ENCODE data around the gene SMAD3.
A peak's percentile ranks its signal among the peaks of the same experiment; 100 is the strongest.

SMAD3 gene

DNA sequence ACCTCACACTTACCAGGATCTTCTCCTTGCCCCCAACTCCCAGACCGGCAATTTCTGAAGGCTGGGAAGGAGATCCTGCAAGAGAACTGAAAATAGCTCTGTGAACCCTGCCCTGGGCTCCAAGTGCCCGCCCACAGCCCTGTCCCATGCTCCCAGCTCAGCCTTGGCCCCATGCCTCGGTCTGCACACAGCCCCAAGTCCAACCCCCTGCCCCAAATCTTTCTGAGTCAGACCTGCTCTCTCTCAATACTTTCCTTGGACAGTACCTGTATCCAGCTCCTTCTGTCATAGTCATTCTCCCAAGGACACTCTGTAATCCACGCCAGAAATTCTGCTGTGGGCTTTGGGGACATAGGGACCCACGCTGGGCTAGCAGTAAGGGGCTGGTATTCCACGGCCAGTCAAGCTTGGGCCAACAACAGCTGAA, 6.3 kb upstream of the SMAD3 start:
- TF ChIP-seq ZNF274 (IDR thresholded peaks at IDR 0.05; ENCODE audit: low read depth, low read length) (no peak), SUZ12 (IDR thresholded peaks at IDR 0.05; ENCODE audit: extremely low read depth, insufficient read depth, insufficient read length) (no peak)
- no peak overlapping the region for H3K9ac ChIP-seq (ENCODE audit: insufficient read length, low read depth)
- no peak overlapping the region for H3K4me3 ChIP-seq (ENCODE audit: insufficient read length, low read depth)
- no peak for DNase-seq (ENCODE audit: low read depth, low spot score)
- no peaks in the 10 kb centered on the region for H3K36me3 ChIP-seq (ENCODE audit: insufficient read depth, insufficient read length, low read length)
- no peaks in the 10 kb centered on the region for H3K4me1 ChIP-seq (ENCODE audit: insufficient read depth, insufficient read length)
- peaks cover 26% of the 10 kb centered on the region for H3K27me3 ChIP-seq (ENCODE audit: insufficient read depth, insufficient read length)
- H3K9me3 ChIP-seq (ENCODE audit: insufficient read depth, low read length): no peaks in the 10 kb centered on the region

DNA sequence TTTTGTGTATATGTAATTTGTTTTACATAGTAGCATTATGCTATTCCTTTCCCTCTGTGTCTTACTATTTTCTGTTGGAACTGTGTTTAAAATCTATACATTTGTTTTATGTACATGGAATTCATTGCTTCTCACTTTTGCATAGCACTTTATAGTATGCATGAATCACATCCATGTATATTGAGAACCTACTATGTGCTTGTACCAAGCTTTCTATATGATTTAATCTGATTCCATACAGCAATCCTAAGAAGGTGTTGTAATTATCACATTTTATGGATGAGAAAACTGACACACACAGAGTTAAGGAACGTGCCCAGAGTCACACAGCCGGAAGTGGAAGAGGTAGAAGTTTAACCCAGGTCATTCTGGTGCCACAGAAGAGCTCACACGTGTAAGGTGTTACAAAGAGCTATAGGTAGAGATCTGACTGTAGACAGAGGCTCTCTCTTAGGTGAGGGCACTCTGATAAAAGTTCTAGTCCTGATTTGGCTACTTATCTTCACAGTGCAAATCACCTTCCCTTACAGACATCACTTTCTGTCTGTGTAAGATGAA, 3.5 kb upstream of the SMAD3 start:
- Histone ChIP-seq H3K9me3 (ENCODE audit: insufficient read depth, low read length) (no peaks in the 10 kb centered on the region), H3K4me1 (ENCODE audit: insufficient read depth, insufficient read length) (no peaks in the 10 kb centered on the region), H3K4me3 (ENCODE audit: insufficient read length, low read depth) (no peak overlapping the region), H3K9ac (ENCODE audit: insufficient read length, low read depth) (no peak overlapping the region), H3K27me3 (ENCODE audit: insufficient read depth, insufficient read length) (peaks cover 26% of the 10 kb centered on the region), H3K36me3 (ENCODE audit: insufficient read depth, insufficient read length, low read length) (no peaks in the 10 kb centered on the region)
- no peak for DNase-seq (ENCODE audit: low read depth, low spot score)
- TF ChIP-seq ZNF274 (IDR thresholded peaks at IDR 0.05; ENCODE audit: low read depth, low read length) (no peak), SUZ12 (IDR thresholded peaks at IDR 0.05; ENCODE audit: extremely low read depth, insufficient read depth, insufficient read length) (no peak), YY1 (IDR thresholded peaks at IDR 0.05; ENCODE audit: insufficient read depth, insufficient read length) (no peak)

DNA sequence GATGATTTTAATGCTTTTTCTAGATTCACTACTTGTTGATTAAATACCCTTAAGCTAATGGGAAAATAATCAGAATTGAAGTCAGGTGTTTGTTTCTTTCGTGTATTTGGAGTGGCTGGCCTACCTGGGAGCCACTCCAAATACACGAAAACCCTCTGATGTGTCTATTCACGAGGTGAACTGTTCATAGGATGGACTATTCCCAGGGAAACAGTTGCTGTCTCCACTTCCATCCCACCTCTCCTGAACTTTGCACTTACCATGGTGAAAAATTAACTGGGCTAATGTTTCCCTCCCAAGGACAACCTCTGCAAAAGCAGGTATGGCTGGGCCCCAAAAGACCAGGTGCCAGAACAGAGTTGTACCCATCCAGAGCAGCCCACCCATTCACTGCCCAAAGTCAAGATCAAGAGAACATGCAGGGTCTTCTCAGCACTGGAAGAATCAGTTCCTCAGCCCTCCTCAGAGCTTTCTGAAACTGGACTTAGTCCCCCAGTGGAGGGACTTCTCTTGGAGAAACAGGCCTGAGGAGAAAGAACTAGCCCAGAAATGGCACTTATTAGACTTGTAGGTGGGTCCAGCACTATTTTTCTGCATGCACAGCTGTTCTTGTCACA, 2.9 kb upstream of the SMAD3 start:
- Histone ChIP-seq H3K9ac (ENCODE audit: insufficient read length, low read depth) (no peak overlapping the region), H3K27me3 (ENCODE audit: insufficient read depth, insufficient read length) (peaks cover 31% of the 10 kb centered on the region), H3K9me3 (ENCODE audit: insufficient read depth, low read length) (no peaks in the 10 kb centered on the region), H3K36me3 (ENCODE audit: insufficient read depth, insufficient read length, low read length) (no peaks in the 10 kb centered on the region), H3K4me1 (ENCODE audit: insufficient read depth, insufficient read length) (no peaks in the 10 kb centered on the region), H3K4me3 (ENCODE audit: insufficient read length, low read depth) (no peak overlapping the region)
- no peak for DNase-seq (ENCODE audit: low read depth, low spot score)
- TF ChIP-seq ZNF274 (IDR thresholded peaks at IDR 0.05; ENCODE audit: low read depth, low read length): no peak
- TF ChIP-seq SUZ12 (IDR thresholded peaks at IDR 0.05; ENCODE audit: extremely low read depth, insufficient read depth, insufficient read length): no peak
- no peak for TF ChIP-seq YY1 (IDR thresholded peaks at IDR 0.05; ENCODE audit: insufficient read depth, insufficient read length)

DNA sequence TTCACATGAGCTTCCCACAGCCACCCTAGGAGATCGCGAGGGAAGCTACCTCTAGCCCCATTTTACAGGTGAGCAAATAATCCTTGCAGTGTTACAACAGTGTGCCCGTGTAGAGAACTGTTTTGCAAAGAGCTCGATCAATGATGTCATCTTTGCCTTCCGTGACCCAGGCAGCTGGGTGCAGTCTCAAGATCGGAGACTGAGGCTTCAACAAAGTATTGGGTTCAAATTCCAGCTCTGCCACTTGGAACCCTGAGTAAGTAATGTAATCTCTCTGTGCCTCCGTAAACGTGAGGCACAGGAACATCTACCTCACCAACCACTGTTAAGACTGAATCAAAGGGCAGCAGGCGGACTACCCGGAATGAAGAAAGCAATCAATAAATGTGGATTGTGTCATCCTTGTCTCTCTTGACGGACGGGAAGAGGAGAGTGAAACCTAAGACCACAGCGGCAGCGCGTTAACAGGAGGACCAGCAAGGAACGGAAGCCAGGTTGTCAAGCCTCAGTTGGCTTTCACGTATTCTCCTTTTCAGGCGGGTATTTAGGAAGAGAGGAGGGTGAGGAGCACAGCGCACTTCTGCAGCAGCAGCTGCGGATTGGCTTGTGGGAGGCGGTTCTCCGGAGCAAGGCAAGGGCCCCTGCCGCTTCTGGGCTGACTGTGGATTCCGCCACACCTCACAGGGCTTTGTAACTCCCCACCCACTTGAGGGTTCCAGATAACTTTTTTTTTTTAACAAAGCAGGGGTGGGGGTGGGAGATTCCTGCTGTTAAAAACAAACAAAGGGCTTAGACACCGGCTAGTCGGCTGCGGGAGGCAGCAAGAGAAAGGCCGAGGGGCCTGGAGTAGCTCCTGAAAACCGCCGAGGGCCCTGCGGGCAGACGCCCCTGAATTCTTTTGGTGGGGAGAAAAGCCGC, 1.5 kb upstream of the SMAD3 start:
- peaks cover 2% of the 10 kb centered on the region for H3K36me3 ChIP-seq (ENCODE audit: insufficient read depth, insufficient read length, low read length)
- peak; percentile 82 for DNase-seq (ENCODE audit: low read depth, low spot score)
- no peaks in the 10 kb centered on the region for H3K4me1 ChIP-seq (ENCODE audit: insufficient read depth, insufficient read length)
- H3K9ac ChIP-seq (ENCODE audit: insufficient read length, low read depth): peak overlapping the region; percentile 98
- H3K27me3 ChIP-seq (ENCODE audit: insufficient read depth, insufficient read length): peaks cover 36% of the 10 kb centered on the region
- TF ChIP-seq ZNF274 (IDR thresholded peaks at IDR 0.05; ENCODE audit: low read depth, low read length) (no peak), YY1 (IDR thresholded peaks at IDR 0.05; ENCODE audit: insufficient read depth, insufficient read length) (no peak), SUZ12 (IDR thresholded peaks at IDR 0.05; ENCODE audit: extremely low read depth, insufficient read depth, insufficient read length) (no peak)
- no peaks in the 10 kb centered on the region for H3K9me3 ChIP-seq (ENCODE audit: insufficient read depth, low read length)
- peak overlapping the region; percentile 88 for H3K4me3 ChIP-seq (ENCODE audit: insufficient read length, low read depth)

DNA sequence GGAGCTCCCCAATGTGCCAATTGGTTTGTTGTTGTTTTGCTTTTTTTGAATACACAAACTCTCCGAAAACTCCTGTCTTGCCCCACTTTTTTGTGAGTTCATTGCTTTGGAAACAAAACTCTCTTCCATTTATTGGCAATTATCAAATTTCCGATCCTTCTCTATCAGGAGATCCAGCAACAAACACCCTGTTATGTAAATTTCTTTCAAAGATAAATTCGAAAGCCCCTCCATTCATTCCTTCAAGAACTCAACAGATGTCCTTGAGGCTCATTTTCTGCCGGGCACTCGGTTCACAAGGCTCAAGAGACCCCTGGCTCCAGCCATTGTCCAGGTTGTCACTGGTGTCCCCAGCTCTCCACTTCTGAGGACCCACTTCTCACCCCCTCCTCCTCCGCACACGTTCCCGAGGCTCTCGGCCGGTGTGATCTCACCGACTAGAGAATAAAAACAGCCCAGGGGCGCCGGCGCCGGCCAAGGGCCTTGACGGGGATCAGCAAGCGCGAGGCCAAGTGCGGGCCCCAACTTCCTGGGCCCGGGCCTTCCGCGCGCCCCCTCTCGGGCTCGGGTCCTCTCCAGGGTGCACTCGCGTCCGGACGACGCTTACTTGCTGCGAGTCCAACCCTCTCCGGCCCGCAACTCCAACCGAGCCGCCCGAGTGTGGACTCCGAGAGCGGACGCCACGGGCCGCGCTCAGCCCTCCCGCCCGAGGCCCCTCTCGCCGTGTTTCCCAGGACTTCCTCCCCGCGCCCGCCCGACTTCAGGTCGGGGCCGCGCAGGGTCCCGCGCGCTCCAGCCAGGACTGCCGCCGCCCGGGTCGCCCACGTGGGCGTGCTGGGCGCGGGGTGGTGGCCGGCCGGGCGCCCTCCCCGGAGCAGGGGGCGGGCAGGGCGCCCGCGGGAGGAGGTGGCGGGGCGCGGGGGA, 533 bp upstream of the SMAD3 start:
- Histone ChIP-seq H3K9me3 (ENCODE audit: insufficient read depth, low read length) (no peaks in the 10 kb centered on the region), H3K27me3 (ENCODE audit: insufficient read depth, insufficient read length) (peaks cover 36% of the 10 kb centered on the region), H3K4me3 (ENCODE audit: insufficient read length, low read depth) (peak overlapping the region; percentile 88), H3K4me1 (ENCODE audit: insufficient read depth, insufficient read length) (no peaks in the 10 kb centered on the region), H3K9ac (ENCODE audit: insufficient read length, low read depth) (peak overlapping the region; percentile 98), H3K36me3 (ENCODE audit: insufficient read depth, insufficient read length, low read length) (peaks cover 8% of the 10 kb centered on the region)
- DNase-seq (ENCODE audit: low read depth, low spot score): peak; percentile 61
- TF ChIP-seq SUZ12 (IDR thresholded peaks at IDR 0.05; ENCODE audit: extremely low read depth, insufficient read depth, insufficient read length) (no peak), ZNF274 (IDR thresholded peaks at IDR 0.05; ENCODE audit: low read depth, low read length) (no peak), YY1 (IDR thresholded peaks at IDR 0.05; ENCODE audit: insufficient read depth, insufficient read length) (no peak)

DNA sequence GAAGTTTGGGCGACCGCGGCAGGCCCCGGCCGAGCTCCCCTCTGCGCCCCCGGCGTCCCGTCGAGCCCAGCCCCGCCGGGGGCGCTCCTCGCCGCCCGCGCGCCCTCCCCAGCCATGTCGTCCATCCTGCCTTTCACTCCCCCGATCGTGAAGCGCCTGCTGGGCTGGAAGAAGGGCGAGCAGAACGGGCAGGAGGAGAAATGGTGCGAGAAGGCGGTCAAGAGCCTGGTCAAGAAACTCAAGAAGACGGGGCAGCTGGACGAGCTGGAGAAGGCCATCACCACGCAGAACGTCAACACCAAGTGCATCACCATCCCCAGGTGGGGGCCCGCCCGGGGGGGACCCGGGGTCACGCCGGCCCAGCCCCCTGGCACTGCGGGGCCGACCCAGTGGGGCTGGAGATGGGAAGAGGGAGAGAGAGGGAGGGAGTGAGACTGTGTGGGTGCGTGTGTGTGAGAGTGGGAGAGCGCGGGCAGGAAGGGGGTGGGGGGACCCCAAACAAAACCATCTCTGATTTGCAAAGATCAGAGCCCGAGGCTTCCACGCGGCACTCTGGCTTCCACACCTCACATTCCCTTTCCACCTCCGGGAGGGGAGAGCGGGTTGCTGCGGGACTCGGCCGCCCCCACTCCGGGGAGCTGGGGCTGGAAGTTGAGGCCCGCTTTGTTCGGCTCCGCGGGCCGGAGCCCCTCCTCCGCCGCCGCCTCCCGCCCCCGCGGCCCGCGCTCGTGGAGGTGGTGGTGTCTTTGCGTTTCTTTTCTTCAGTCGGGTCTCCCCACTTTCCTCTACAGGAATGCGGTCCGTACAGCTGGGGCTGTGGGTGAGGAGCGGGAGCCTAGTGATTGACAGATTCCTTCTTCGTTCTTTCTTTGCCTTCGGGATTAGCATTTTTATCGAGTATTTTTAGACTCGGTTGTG, 898 bp downstream of the SMAD3 start:
- peaks cover 10% of the 10 kb centered on the region for H3K36me3 ChIP-seq (ENCODE audit: insufficient read depth, insufficient read length, low read length)
- H3K9me3 ChIP-seq (ENCODE audit: insufficient read depth, low read length): no peaks in the 10 kb centered on the region
- DNase-seq (ENCODE audit: low read depth, low spot score): no peak
- TF ChIP-seq YY1 (IDR thresholded peaks at IDR 0.05; ENCODE audit: insufficient read depth, insufficient read length) (no peak), ZNF274 (IDR thresholded peaks at IDR 0.05; ENCODE audit: low read depth, low read length) (no peak), SUZ12 (IDR thresholded peaks at IDR 0.05; ENCODE audit: extremely low read depth, insufficient read depth, insufficient read length) (no peak)
- peaks cover 30% of the 10 kb centered on the region for H3K27me3 ChIP-seq (ENCODE audit: insufficient read depth, insufficient read length)
- peaks cover 5% of the 10 kb centered on the region for H3K4me1 ChIP-seq (ENCODE audit: insufficient read depth, insufficient read length)
- peak overlapping the region; percentile 88 for H3K4me3 ChIP-seq (ENCODE audit: insufficient read length, low read depth)
- H3K9ac ChIP-seq (ENCODE audit: insufficient read length, low read depth): peak overlapping the region; percentile 98
